ENCODE measurements around the gene WWOX.

WWOX gene

GRCh38 chr16:78102865-78103264, 3.4 kb downstream of the WWOX start:
- FAIRE-seq, result no peak
- no peak for DNase-seq (ENCODE audit: insufficient read length, low spot score)

- FAIRE-seq (no peak), DNase-seq (ENCODE audit: insufficient read length, low spot score) (no peak)
These were observed 6.1 kb downstream of the WWOX start for GRCh38 chr16:78105517-78105916.

GRCh38 chr16:78106686-78107085, 7.2 kb downstream of the WWOX start:
- DNase-seq (ENCODE audit: insufficient read length, low spot score), result no peak
- no peak for FAIRE-seq

GRCh38 chr16:78108451-78108850, 9.0 kb downstream of the WWOX start:
- DNase-seq (ENCODE audit: insufficient read length, low spot score) (no peak), FAIRE-seq (no peak)

- FAIRE-seq, result no peak
These were observed 13.8 kb downstream of the WWOX start for GRCh38 chr16:78113258-78113657.

GRCh38 chr16:78115659-78116058, 16.2 kb downstream of the WWOX start:
- no peak for FAIRE-seq

More at GRCh38 chr16:78113258-78113657, 13.8 kb downstream of the WWOX start:
- DNase-seq (ENCODE audit: insufficient read length, low spot score), result no peak

GRCh38 chr16:78116946-78117345, 17.5 kb downstream of the WWOX start:
- no peak for FAIRE-seq
- DNase-seq (ENCODE audit: insufficient read length, low spot score), result no peak

More at GRCh38 chr16:78115659-78116058, 16.2 kb downstream of the WWOX start:
- no peak for DNase-seq (ENCODE audit: insufficient read length, low spot score)

- DNase-seq (ENCODE audit: insufficient read length, low spot score) (no peak), FAIRE-seq (no peak)
These were observed 17.9 kb downstream of the WWOX start for GRCh38 chr16:78117391-78117790.

GRCh38 chr16:78118469-78119025, 19.1 kb downstream of the WWOX start:
- no peak for DNase-seq (ENCODE audit: insufficient read length, low spot score)
- FAIRE-seq, result no peak

- DNase-seq (ENCODE audit: insufficient read length, low spot score) (peak; percentile 58), FAIRE-seq (no peak)
These were observed 23.4 kb downstream of the WWOX start for GRCh38 chr16:78122774-78123315.

- FAIRE-seq (no peak), DNase-seq (ENCODE audit: insufficient read length, low spot score) (no peak)
These were observed 25.8 kb downstream of the WWOX start for GRCh38 chr16:78125112-78125844.

- DNase-seq (ENCODE audit: insufficient read length, low spot score) (no peak), FAIRE-seq (no peak)
These were observed 27.2 kb downstream of the WWOX start for GRCh38 chr16:78126662-78127061.

GRCh38 chr16:78127130-78127529, 27.7 kb downstream of the WWOX start:
- FAIRE-seq, result no peak
- DNase-seq (ENCODE audit: insufficient read length, low spot score), result no peak

- FAIRE-seq, result no peak
These were observed 29.5 kb downstream of the WWOX start for GRCh38 chr16:78128913-78129312.

GRCh38 chr16:78129349-78129748, 29.9 kb downstream of the WWOX start:
- FAIRE-seq, result no peak

More at GRCh38 chr16:78128913-78129312, 29.5 kb downstream of the WWOX start:
- no peak for DNase-seq (ENCODE audit: insufficient read length, low spot score)

GRCh38 chr16:78130083-78130608, 30.7 kb downstream of the WWOX start:
- no peak for DNase-seq (ENCODE audit: insufficient read length, low spot score)
- FAIRE-seq, result no peak

More at GRCh38 chr16:78129349-78129748, 29.9 kb downstream of the WWOX start:
- DNase-seq (ENCODE audit: insufficient read length, low spot score), result no peak

GRCh38 chr16:78130950-78131349, 31.5 kb downstream of the WWOX start:
- DNase-seq (ENCODE audit: insufficient read length, low spot score) (no peak), FAIRE-seq (no peak)

GRCh38 chr16:78133919-78134318, 34.5 kb downstream of the WWOX start:
- no peak for FAIRE-seq
- DNase-seq (ENCODE audit: insufficient read length, low spot score), result no peak

GRCh38 chr16:78134944-78135619, 35.6 kb downstream of the WWOX start:
- DNase-seq (ENCODE audit: insufficient read length, low spot score), result no peak
- no peak for FAIRE-seq

- FAIRE-seq, result no peak
These were observed 37.7 kb downstream of the WWOX start for GRCh38 chr16:78137179-78137578.

More at GRCh38 chr16:78137179-78137578, 37.7 kb downstream of the WWOX start:
- DNase-seq (ENCODE audit: insufficient read length, low spot score), result no peak

Measured in HTR-8/SVneo (cell line).